Activated gamma-delta T cell treated with anti-CD3 and anti-CD28 coated beads, Interleukin-2, amount 50 U/mL, for 16 hours (primary cell): Measurements from ENCODE around the gene PSMD9.
A peak's percentile ranks its signal among the peaks of the same experiment; 100 is the strongest.
"Not testable (repeated sequence)": the region's sequence is repeated elsewhere in the genome, so short reads cannot be mapped to it uniquely, and the experiment has no call there.

Source experiments
- DNase-seq: peaks from one replicate; pipeline ENCODE4 v3.0.0-alpha.2; 2020; ENCODE audit warnings: low read depth

The PSMD9 gene

GRCh38 chr12:121873216-121873569, 15.4 kb upstream of the PSMD9 start:
- DNase-seq, result no peak

- no peak for DNase-seq
Observed at GRCh38 chr12:121874071-121874470, 14.5 kb upstream of the PSMD9 start.

- DNase-seq, result no peak
Observed at GRCh38 chr12:121875582-121875981, 13.0 kb upstream of the PSMD9 start.

GRCh38 chr12:121876080-121876447, 12.5 kb upstream of the PSMD9 start:
- not testable (repeated sequence) for DNase-seq

GRCh38 chr12:121883315-121883660, 5.3 kb upstream of the PSMD9 start:
- no peak for DNase-seq

GRCh38 chr12:121885129-121885528, 3.5 kb upstream of the PSMD9 start:
- DNase-seq, result not testable (repeated sequence)

GRCh38 chr12:121888083-121888477, 510 bp upstream of the PSMD9 start:
- no peak for DNase-seq

- no peak for DNase-seq
Observed at GRCh38 chr12:121889274-121889624, 659 bp downstream of the PSMD9 start.

- DNase-seq, result not testable (repeated sequence)
Observed at GRCh38 chr12:121889661-121890060, 1.1 kb downstream of the PSMD9 start.

GRCh38 chr12:121892673-121893561, 4.3 kb downstream of the PSMD9 start:
- no peak for DNase-seq

- no peak for DNase-seq
Observed at GRCh38 chr12:121893961-121894460, 5.4 kb downstream of the PSMD9 start.

- DNase-seq, result no peak
Observed at GRCh38 chr12:121894633-121895032, 6.0 kb downstream of the PSMD9 start.

- no peak for DNase-seq
Observed at GRCh38 chr12:121898287-121898686, 9.7 kb downstream of the PSMD9 start.

- no peak for DNase-seq
Observed at GRCh38 chr12:121899590-121899989, 11.0 kb downstream of the PSMD9 start.

GRCh38 chr12:121903202-121903601, 14.6 kb downstream of the PSMD9 start:
- no peak for DNase-seq

- DNase-seq, result no peak
Observed at GRCh38 chr12:121905746-121906145, 17.2 kb downstream of the PSMD9 start.

- DNase-seq, result no peak
Observed at GRCh38 chr12:121908702-121909101, 20.1 kb downstream of the PSMD9 start.

- no peak for DNase-seq
Observed at GRCh38 chr12:121911824-121912585, 23.4 kb downstream of the PSMD9 start.

GRCh38 chr12:121915841-121916321, 27.3 kb downstream of the PSMD9 start:
- no peak for DNase-seq

- no peak for DNase-seq
Observed at GRCh38 chr12:121916719-121917118, 28.1 kb downstream of the PSMD9 start.

GRCh38 chr12:121917950-121918678, 29.5 kb downstream of the PSMD9 start, which contains the start of gene CFAP251:
Gene CFAP251, plus strand, starts transcription at chr12:121918592. Its CDS starts 2,714 bp downstream, at chr12:121921306.
- peak; percentile 96 for DNase-seq

GRCh38 chr12:121918679-121919038, 30.1 kb downstream of the PSMD9 start:
- no peak for DNase-seq
